Endothelial cell of umbilical vein (primary cell): ENCODE results near the gene IRX5. TPM values are rescaled to one million over a fixed set of nuclear protein-coding genes. Genes with fewer than 3 reads are reported as not detected.

Source experiments
- BruUV-seq: library from RNA; stranded (reverse); fragments of 400-500 nt; replicated peaks from 2 replicates; lab custom pipeline; 2021; lab: Mats Ljungman, UMichigan
- CTCF ChIA-PET: fragments of 300-600, 350-600 bp; sonication (Branson Sonifier 250); formaldehyde crosslinking; loops from one replicate; lab custom pipeline; 2021; ENCODE audit warnings: antibody characterized with exemption, inconsistent platforms; lab: Charles Lee
- POLR2A ChIA-PET: fragments of 300-600, 350-600 bp; sonication (Branson Sonifier 250); formaldehyde crosslinking; loops from one replicate; lab custom pipeline; 2021; ENCODE audit warnings: antibody characterized with exemption, inconsistent platforms; lab: Charles Lee
- DNase-seq: peaks from one replicate; pipeline ENCODE4 v3.0.0-alpha.2; 2011; ENCODE audit warnings: low read depth, low spot score
- FAIRE-seq: peaks from 2 replicates; lab custom pipeline; 2011; peaks lifted over from hg19 to GRCh38; lab: Jason Lieb, UNC
- H2AFZ ChIP-seq: 2 replicates; pipeline ENCODE4 v1.6.0; 2012; ENCODE audit warnings: low read depth, low read length, control low read depth, inconsistent platforms
- H3K27ac ChIP-seq: 2 replicates; pipeline ENCODE4 v1.5.1; 2011; ENCODE audit warnings: low read depth, mild to moderate bottlenecking, control low read depth, low read length, moderate library complexity; ENCODE audit not compliant: insufficient read depth
- H3K27me3 ChIP-seq, 2 experiments: 2 replicates each; pipeline versions ENCODE4 v1.6.0 to v1.6.1; 2011; ENCODE audit warnings: low read length in 2 of 2, mixed read lengths in 1 of 2; ENCODE audit not compliant: control insufficient read depth in 2 of 2, insufficient read depth in 2 of 2
- H3K36me3 ChIP-seq, 2 experiments: 2 replicates in 1 of 2; 3 replicates in 1 of 2; pipeline ENCODE4 v1.5.1; 2011; ENCODE audit warnings: low read length in 2 of 2, mild to moderate bottlenecking in 1 of 2, moderate library complexity in 1 of 2; ENCODE audit not compliant: control insufficient read depth in 2 of 2, insufficient read depth in 2 of 2; ENCODE audit errors: extremely low read depth in 1 of 2
- H3K4me1 ChIP-seq: 3 replicates; pipeline ENCODE4 v1.5.1; 2011; ENCODE audit warnings: mild to moderate bottlenecking, low read length; ENCODE audit not compliant: control insufficient read depth, insufficient read depth; ENCODE audit errors: extremely low read depth
- H3K4me2 ChIP-seq: 2 replicates; pipeline ENCODE4 v1.6.1; 2011; ENCODE audit warnings: low read length, control low read depth, mixed read lengths; ENCODE audit not compliant: insufficient read depth
- H3K4me3 ChIP-seq, 3 experiments: fragments of 200-600 bp in 1 of 3; sonication (generic), shearing (Covaris generic) in 1 of 3; replicated peaks in 1 of 3; 2 replicates each; pipeline ENCODE4 v1.5.1; 2011 to 2016; ENCODE audit warnings: control low read depth in 3 of 3, low read length in 3 of 3, mild to moderate bottlenecking in 2 of 3, inconsistent platforms in 1 of 3, low read depth in 1 of 3, moderate library complexity in 1 of 3; ENCODE audit not compliant: insufficient read depth in 1 of 3
- H3K79me2 ChIP-seq: 2 replicates; pipeline ENCODE4 v1.6.0; 2012; ENCODE audit warnings: low read length, inconsistent platforms; ENCODE audit not compliant: control insufficient read depth, insufficient read depth
- H3K9ac ChIP-seq: replicated peaks from 2 replicates; pipeline ENCODE3; 2011; ENCODE audit warnings: low read length, control low read depth; ENCODE audit not compliant: insufficient read depth; ENCODE audit errors: extremely low read depth
- H3K9me1 ChIP-seq: replicated peaks from 3 replicates; pipeline ENCODE4 v1.6.0; 2011; ENCODE audit warnings: mild to moderate bottlenecking, low read length; ENCODE audit not compliant: control insufficient read depth, insufficient read depth; ENCODE audit errors: extremely low read depth
- H3K9me3 ChIP-seq: replicated peaks from 2 replicates; pipeline ENCODE4 v1.5.1; 2012; ENCODE audit warnings: low read length, inconsistent platforms; ENCODE audit not compliant: control insufficient read depth, insufficient read depth
- H4K20me1 ChIP-seq: replicated peaks from 2 replicates; pipeline ENCODE3; 2011; ENCODE audit warnings: mild to moderate bottlenecking, low read length; ENCODE audit not compliant: control insufficient read depth, insufficient read depth; ENCODE audit errors: extremely low read depth
- EZH2 ChIP-seq: IDR thresholded peaks from 2 replicates; pipeline ENCODE4 v1.6.1; 2012; ENCODE audit warnings: borderline replicate concordance, low read depth, mild to moderate bottlenecking, moderate library complexity, low read length, inconsistent platforms; ENCODE audit not compliant: severe bottlenecking
- FOS ChIP-seq: IDR thresholded peaks from 2 replicates; pipeline ENCODE4 v1.6.1; 2011; ENCODE audit warnings: mild to moderate bottlenecking, low read length, moderate library complexity, borderline replicate concordance; ENCODE audit not compliant: insufficient read depth
- GATA2 ChIP-seq: IDR thresholded peaks from 2 replicates; pipeline ENCODE4 v1.7.0; 2011; ENCODE audit warnings: low read depth, mild to moderate bottlenecking, moderate library complexity, mixed read lengths, low read length; ENCODE audit not compliant: insufficient read length, insufficient read depth
- JUN ChIP-seq: IDR thresholded peaks from 2 replicates; pipeline ENCODE4 v1.6.1; 2011; ENCODE audit warnings: borderline replicate concordance, low read depth; ENCODE audit not compliant: insufficient read length, insufficient read depth
- MYC ChIP-seq: IDR thresholded peaks from one replicate; pipeline ENCODE4 v1.6.1; 2011; ENCODE audit warnings: mild to moderate bottlenecking, low read depth, low read length
- POLR2A ChIP-seq: IDR thresholded peaks from 2 replicates; pipeline ENCODE4 v1.6.1; 2012; ENCODE audit warnings: low read depth, mild to moderate bottlenecking, control low read depth, low read length
- POLR2AphosphoS5 ChIP-seq: IDR thresholded peaks from 2 replicates; pipeline ENCODE4 v1.6.1; 2012; ENCODE audit warnings: low read depth, mild to moderate bottlenecking, control low read depth, low read length, moderate library complexity; ENCODE audit not compliant: insufficient read depth
- dilution Hi-C: fragments of 300-500 bp; cut with MboI; formaldehyde crosslinking; loops from one replicate; pipeline ENCODE4 v1.15.0; 2019; ENCODE audit warnings: low sequenced_read_pairs; ENCODE audit not compliant: extremely low pct_ligation_motif_present
- intact Hi-C: fragments of 100-400 bp; cut with micrococcal nuclease; formaldehyde crosslinking; loops from one replicate; pipeline ENCODE4 v1.10.0; 2022
- polyA plus RNA-seq, 4 experiments: library from polyadenylated mRNA; depleted of rRNA in 3 of 4; stranded (reverse) in 3 of 4; unstranded in 1 of 4; fragments of >200 nt; gene quantifications; 2 replicates each; pipeline versions ENCODE4 v1.2.1 to v1.2.3, GENCODE V29; 2011 to 2012; ENCODE audit warnings: missing spikeins in 1 of 4
- total RNA-seq: library from RNA; stranded (reverse); gene quantifications from 2 replicates; pipeline ENCODE4 v1.2.3, GENCODE V29; 2021
- TF ChIP-seq, protein P1 (sequence below): IDR thresholded peaks from 2 replicates; pipeline ENCODE4 v1.6.1; 2011; ENCODE audit not compliant: insufficient read depth, insufficient read length
- TF ChIP-seq, protein P2 (sequence below), 2 donors: IDR thresholded peaks; 1 replicate in 1 of 2; 2 replicates in 1 of 2; pipeline ENCODE4 v1.5.1; 2011; ENCODE audit warnings: low read length in 2 of 2, mild to moderate bottlenecking in 2 of 2, moderate library complexity in 2 of 2, control low read depth in 1 of 2, inconsistent platforms in 1 of 2, low read depth in 1 of 2; ENCODE audit not compliant: insufficient read depth in 1 of 2; ENCODE audit errors: extremely low read depth in 1 of 2

Gene IRX5
- total and polyA plus RNA-seq, 2 donors (not counting 3 experiments of a cell fraction or from before 2014, with no cell fraction given) = not detected

GRCh38 chr16:54976651-54977200 lies 46.1 kb downstream of the IRX5 start:
- FAIRE-seq = no peak
- dilution Hi-C loops = no loop called here

DNA sequence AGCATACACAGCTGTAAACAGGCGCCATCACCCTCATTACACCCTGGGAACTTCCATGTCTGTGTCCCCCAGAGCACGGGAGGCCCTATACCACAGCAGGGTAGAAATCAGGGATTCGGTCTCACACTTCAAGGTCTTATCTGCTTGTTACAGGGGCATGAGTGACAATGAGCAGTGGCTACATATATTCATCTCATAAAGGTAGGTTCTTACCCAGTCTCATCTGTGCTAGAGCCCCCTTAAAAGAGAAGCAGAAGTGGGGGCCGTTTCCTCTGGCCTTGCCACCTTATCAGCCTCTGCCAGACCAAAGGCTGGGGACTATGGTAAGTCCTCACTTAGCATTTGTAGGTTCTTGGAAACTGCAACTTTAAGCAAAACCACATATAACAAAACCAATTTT lies 46.5 kb downstream of the IRX5 start:
- H4K20me1 ChIP-seq = no peaks in the 10 kb centered on the region
- H3K79me2 ChIP-seq = no peaks in the 10 kb centered on the region
- no peaks in the 10 kb centered on the region for H3K9me3 ChIP-seq
- H3K4me1 ChIP-seq = no peaks in the 10 kb centered on the region
- no peaks in the 10 kb centered on the region for H3K9me1 ChIP-seq
- H3K27ac ChIP-seq = no peak overlapping the region
- no TSS peak for BruUV-seq
- CTCF ChIA-PET = no interaction called here
- no peaks in the 10 kb centered on the region for H3K36me3 ChIP-seq
- no peak overlapping the region for H3K4me2 ChIP-seq
- intact Hi-C loops = no loop called here
- no peak for FAIRE-seq
- no peak for TF ChIP-seq JUN
- TF ChIP-seq FOS = no peak
- no peak for TF ChIP-seq MYC
- TF ChIP-seq EZH2 = no peak
- TF ChIP-seq, protein P1, sequence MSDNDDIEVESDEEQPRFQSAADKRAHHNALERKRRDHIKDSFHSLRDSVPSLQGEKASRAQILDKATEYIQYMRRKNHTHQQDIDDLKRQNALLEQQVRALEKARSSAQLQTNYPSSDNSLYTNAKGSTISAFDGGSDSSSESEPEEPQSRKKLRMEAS = no peak
- TF ChIP-seq POLR2A = no peak
- TF ChIP-seq POLR2AphosphoS5 = no peak
- no peak for TF ChIP-seq GATA2
- TF ChIP-seq, protein P2, sequence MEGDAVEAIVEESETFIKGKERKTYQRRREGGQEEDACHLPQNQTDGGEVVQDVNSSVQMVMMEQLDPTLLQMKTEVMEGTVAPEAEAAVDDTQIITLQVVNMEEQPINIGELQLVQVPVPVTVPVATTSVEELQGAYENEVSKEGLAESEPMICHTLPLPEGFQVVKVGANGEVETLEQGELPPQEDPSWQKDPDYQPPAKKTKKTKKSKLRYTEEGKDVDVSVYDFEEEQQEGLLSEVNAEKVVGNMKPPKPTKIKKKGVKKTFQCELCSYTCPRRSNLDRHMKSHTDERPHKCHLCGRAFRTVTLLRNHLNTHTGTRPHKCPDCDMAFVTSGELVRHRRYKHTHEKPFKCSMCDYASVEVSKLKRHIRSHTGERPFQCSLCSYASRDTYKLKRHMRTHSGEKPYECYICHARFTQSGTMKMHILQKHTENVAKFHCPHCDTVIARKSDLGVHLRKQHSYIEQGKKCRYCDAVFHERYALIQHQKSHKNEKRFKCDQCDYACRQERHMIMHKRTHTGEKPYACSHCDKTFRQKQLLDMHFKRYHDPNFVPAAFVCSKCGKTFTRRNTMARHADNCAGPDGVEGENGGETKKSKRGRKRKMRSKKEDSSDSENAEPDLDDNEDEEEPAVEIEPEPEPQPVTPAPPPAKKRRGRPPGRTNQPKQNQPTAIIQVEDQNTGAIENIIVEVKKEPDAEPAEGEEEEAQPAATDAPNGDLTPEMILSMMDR (IDR thresholded peaks at IDR 0.05; ENCODE audit: extremely low read depth in 1 of 2, insufficient read depth in 1 of 2, low read depth in 1 of 2, low read length in 2 of 2) = no peak
- dilution Hi-C loops = no loop called here
- H3K9ac ChIP-seq = no peak overlapping the region
- POLR2A ChIA-PET = no interaction called here
- H2AFZ ChIP-seq = no peak overlapping the region
- DNase-seq = no peak
- H3K27me3 ChIP-seq = no peaks in the 10 kb centered on the region
- H3K4me3 ChIP-seq = no peak overlapping the region

More at GRCh38 chr16:54976651-54977200, 46.1 kb downstream of the IRX5 start:
- Histone ChIP-seq H2AFZ (no peak overlapping the region), H3K36me3 (no peaks in the 10 kb centered on the region), H3K27me3 (no peaks in the 10 kb centered on the region), H3K9me1 (no peaks in the 10 kb centered on the region), H3K9ac (no peak overlapping the region), H3K4me2 (no peak overlapping the region), H3K4me1 (no peaks in the 10 kb centered on the region), H3K9me3 (no peaks in the 10 kb centered on the region), H4K20me1 (no peaks in the 10 kb centered on the region), H3K4me3 (no peak overlapping the region), H3K79me2 (no peaks in the 10 kb centered on the region), H3K27ac (no peak overlapping the region)
- CTCF ChIA-PET = no interaction called here
- intact Hi-C loops = no loop called here
- no TSS peak for BruUV-seq
- TF ChIP-seq POLR2A (no peak), EZH2 (no peak), POLR2AphosphoS5 (no peak), GATA2 (no peak), JUN (no peak)
- TF ChIP-seq, protein P2 (IDR thresholded peaks at IDR 0.05; ENCODE audit: extremely low read depth in 1 of 2, insufficient read depth in 1 of 2, low read depth in 1 of 2, low read length in 2 of 2) = no peak
- DNase-seq = no peak
- POLR2A ChIA-PET = no interaction called here
